K562 (cell line): ENCODE measurements around the gene RNF114. TPM values are rescaled to one million over a fixed set of nuclear protein-coding genes. Genes with fewer than 3 reads are reported as not detected.

Experiments used
- CREBBP ChIP-seq: IDR thresholded peaks from one replicate; pipeline ENCODE4 v1.6.1; 2012; ENCODE audit warnings: low read depth, mild to moderate bottlenecking, control low read depth, inconsistent platforms, low read length
- CTBP1 ChIP-seq: fragments of 450-650 bp; IDR thresholded peaks from 2 replicates; pipeline ENCODE4 v1.6.1; 2016; ENCODE audit warnings: borderline replicate concordance
- ETS2 ChIP-seq: IDR thresholded peaks from 2 replicates; pipeline ENCODE4 v1.6.1; 2016; ENCODE audit warnings: borderline replicate concordance, missing genetic modification characterization, mild to moderate bottlenecking, moderate library complexity, missing compliant biosample characterization; ENCODE audit not compliant: poor library complexity, severe bottlenecking
- ILK ChIP-seq: fragments of 450-650 bp; IDR thresholded peaks from 2 replicates; pipeline ENCODE4 v1.6.1; 2016; ENCODE audit warnings: missing genetic modification characterization, low read depth, mild to moderate bottlenecking, missing compliant biosample characterization, moderate library complexity, borderline replicate concordance
- MCM3 ChIP-seq: fragments of 450-650 bp; IDR thresholded peaks from 2 replicates; pipeline ENCODE4 v1.6.1; 2016
- MCM5 ChIP-seq: fragments of 450-650 bp; IDR thresholded peaks from 2 replicates; pipeline ENCODE4 v1.6.1; 2016; ENCODE audit warnings: low read depth
- MXI1 ChIP-seq: IDR thresholded peaks from 2 replicates; pipeline ENCODE4 v1.6.1; 2011; ENCODE audit warnings: low read depth, mild to moderate bottlenecking, improper control_type of control experiment, low read length
- NCOA6 ChIP-seq: fragments of 450-650 bp; IDR thresholded peaks from 2 replicates; pipeline ENCODE4 v1.6.1; 2017; ENCODE audit warnings: mild to moderate bottlenecking
- NUFIP1 ChIP-seq: fragments of 450-650 bp; IDR thresholded peaks from 2 replicates; pipeline ENCODE4 v1.6.1; 2018; ENCODE audit not compliant: partially characterized antibody
- PHB ChIP-seq: fragments of 250-450 bp; sonication (Bioruptor Pico); IDR thresholded peaks from 2 replicates; pipeline ENCODE4 v1.5.0; 2021
- PHF21A ChIP-seq: fragments of 450-650 bp; IDR thresholded peaks from 2 replicates; pipeline ENCODE4 v1.6.1; 2017; ENCODE audit warnings: low read depth, borderline replicate concordance
- RBBP5 ChIP-seq: fragments of 200-600 bp; sonication (generic); IDR thresholded peaks from 2 replicates; pipeline ENCODE4 v1.6.1; 2012; ENCODE audit warnings: borderline replicate concordance, mild to moderate bottlenecking, low read length, control low read depth, inconsistent platforms; ENCODE audit not compliant: insufficient read depth, poor library complexity, severe bottlenecking
- RBM15 ChIP-seq: fragments of 200-400 bp; formaldehyde crosslinking; IDR thresholded peaks from 2 replicates; pipeline ENCODE4 v1.6.1; 2018; ENCODE audit warnings: mild to moderate bottlenecking, low read length, moderate library complexity; ENCODE audit not compliant: insufficient read depth
- RBM34 ChIP-seq: fragments of 200-400 bp; formaldehyde crosslinking; IDR thresholded peaks from 2 replicates; pipeline ENCODE4 v1.6.1; 2018; ENCODE audit warnings: low read length, borderline replicate concordance; ENCODE audit not compliant: insufficient read depth
- SP2 ChIP-seq: IDR thresholded peaks from 2 replicates; pipeline ENCODE4 v1.6.1; 2011; ENCODE audit warnings: mild to moderate bottlenecking, low read depth, low read length, moderate library complexity; ENCODE audit not compliant: poor library complexity, severe bottlenecking; ENCODE audit errors: extremely low read depth
- STAG1 ChIP-seq: sonication (generic); formaldehyde crosslinking; IDR thresholded peaks from 2 replicates; pipeline ENCODE4 v1.5.0; 2020; ENCODE audit warnings: missing genetic modification reagents, borderline replicate concordance
- TCF7L2 ChIP-seq: fragments of 150-350 bp; IDR thresholded peaks from 2 replicates; pipeline ENCODE4 v1.6.1; 2016; ENCODE audit warnings: low read depth, mild to moderate bottlenecking, low read length, moderate library complexity
- TEAD1 ChIP-seq, 2 experiments: fragments of 450-650 bp in 1 of 2; sonication (generic) in 1 of 2; formaldehyde crosslinking; IDR thresholded peaks; 2 replicates each; pipeline versions ENCODE4 v1.4.0 to v1.8.0; 2020 to 2022; ENCODE audit warnings: mild to moderate bottlenecking in 2 of 2, missing genetic modification reagents in 1 of 2
- TOE1 ChIP-seq, 2 experiments: fragments of 450-650 bp in 1 of 2; sonication (generic) in 1 of 2; formaldehyde crosslinking in 1 of 2; IDR thresholded peaks; 2 replicates each; pipeline versions ENCODE4 v1.7.1 to v1.8.0; 2016 to 2022; ENCODE audit warnings: borderline replicate concordance in 2 of 2, mild to moderate bottlenecking in 2 of 2, antibody characterized with exemption in 1 of 2, inconsistent platforms in 1 of 2, low read depth in 1 of 2, missing genetic modification reagents in 1 of 2, moderate library complexity in 1 of 2
- TRIM24 ChIP-seq, 2 experiments: fragments of 450-650 bp; IDR thresholded peaks; 2 replicates each; pipeline ENCODE4 v1.6.1; 2016
- ZBTB1 ChIP-seq: sonication (generic); formaldehyde crosslinking; IDR thresholded peaks from 2 replicates; pipeline ENCODE4 v1.8.1; 2023; ENCODE audit warnings: missing genetic modification reagents, low read depth, mild to moderate bottlenecking, borderline replicate concordance
- ZNF431 ChIP-seq: sonication (generic); formaldehyde crosslinking; IDR thresholded peaks from 2 replicates; pipeline ENCODE4 v1.8.0; 2022; ENCODE audit warnings: mild to moderate bottlenecking, missing genetic modification reagents
- ZNF583 ChIP-seq: fragments of 250-450 bp; sonication (Bioruptor Pico); IDR thresholded peaks from 2 replicates; pipeline ENCODE4 v1.4.0; 2020
- ZNF589 ChIP-seq: fragments of 200-800 bp; sonication (Bioruptor generic); IDR thresholded peaks from 2 replicates; pipeline ENCODE4 v1.6.1; 2016; ENCODE audit warnings: low read depth, missing genetic modification characterization, missing compliant biosample characterization
- ZNF77 ChIP-seq: fragments of 250-450 bp; sonication (Bioruptor Pico); IDR thresholded peaks from 2 replicates; pipeline ENCODE4 v1.5.0; 2020
- polyA plus RNA-seq, 8 experiments: library from polyadenylated mRNA; depleted of rRNA in 4 of 8; stranded (reverse) in 5 of 8; unstranded in 3 of 8; fragments of >200 nt; fragmentation: Nextera tagmentation in 2 of 8; fragmentation: Illumina TruSeq in 1 of 8; extraction: Ambion mirVana in 2 of 8; extraction: Trizol in 1 of 8; gene quantifications; 2 replicates each; pipeline versions ENCODE4 v1.2.1 to v1.2.3, GENCODE V29; 2011 to 2014; ENCODE audit warnings: inconsistent platforms in 1 of 8, missing spikeins in 1 of 8
- total RNA-seq, 7 experiments: library from RNA; depleted of rRNA in 6 of 7; stranded (reverse); fragments of >200 nt in 6 of 7; fragmentation: Illumina TruSeq in 2 of 7; extraction: Trizol in 2 of 7; gene quantifications; 2 replicates each; pipeline versions ENCODE4 v1.2.1 to v1.2.3, GENCODE V29; 2011 to 2021; ENCODE audit warnings: low replicate concordance in 1 of 7
- TF ChIP-seq, protein P1 (sequence below): fragments of 450-650 bp; formaldehyde crosslinking; IDR thresholded peaks from 2 replicates; pipeline ENCODE4 v1.4.0; 2020; ENCODE audit warnings: mild to moderate bottlenecking, moderate library complexity
- TF ChIP-seq, protein P2 (sequence below): sonication (generic); formaldehyde crosslinking; IDR thresholded peaks from 2 replicates; pipeline ENCODE4 v1.8.1; 2022; ENCODE audit warnings: missing genetic modification reagents

Gene RNF114
- total and polyA plus RNA-seq, 9 of the 15 experiments (the other 6 are each of a cell fraction or from before 2014, with no cell fraction given), result 38.6 to 111 (median 62.6) TPM

DNA sequence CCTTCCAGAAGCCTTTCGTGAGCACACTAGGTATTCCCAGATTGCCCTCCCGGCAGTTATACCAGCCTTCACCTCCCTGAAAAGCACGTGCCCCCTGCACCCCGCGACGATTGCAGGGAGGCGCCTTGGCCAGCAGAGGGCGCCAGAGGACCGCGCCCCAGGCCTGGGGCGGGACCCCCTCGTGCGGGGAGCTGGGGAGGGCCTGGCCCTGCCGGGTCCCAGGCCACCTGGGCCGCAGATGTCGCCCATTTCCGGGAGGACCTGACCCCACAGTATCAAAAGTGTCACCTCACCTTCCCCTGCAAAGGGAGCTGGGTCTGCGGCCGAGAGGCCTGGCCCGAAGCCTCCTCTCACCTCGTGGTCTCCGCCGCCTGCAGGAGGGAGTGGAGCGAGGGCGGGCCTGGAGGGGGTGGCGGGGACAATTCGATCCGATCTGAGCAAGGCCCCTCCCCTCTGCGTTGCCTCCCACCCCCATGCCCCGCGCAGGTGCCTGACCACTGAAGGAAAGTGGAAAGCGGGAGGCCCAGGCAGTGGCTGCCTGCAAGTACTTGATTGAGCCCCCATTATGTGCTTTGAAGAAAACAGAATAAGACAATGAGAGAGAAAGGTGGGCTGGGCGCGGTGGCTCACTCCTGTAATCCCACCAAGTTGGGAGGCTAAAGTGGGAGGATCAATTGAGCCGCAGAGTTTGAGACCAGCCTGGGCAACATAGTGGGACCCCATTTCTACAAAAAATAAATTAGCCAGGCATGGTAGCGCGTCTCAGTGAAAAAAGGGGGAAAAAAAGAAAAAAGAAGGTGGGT is 43.0 kb downstream of the RNF114 start (continued):
- TF ChIP-seq, protein P1, sequence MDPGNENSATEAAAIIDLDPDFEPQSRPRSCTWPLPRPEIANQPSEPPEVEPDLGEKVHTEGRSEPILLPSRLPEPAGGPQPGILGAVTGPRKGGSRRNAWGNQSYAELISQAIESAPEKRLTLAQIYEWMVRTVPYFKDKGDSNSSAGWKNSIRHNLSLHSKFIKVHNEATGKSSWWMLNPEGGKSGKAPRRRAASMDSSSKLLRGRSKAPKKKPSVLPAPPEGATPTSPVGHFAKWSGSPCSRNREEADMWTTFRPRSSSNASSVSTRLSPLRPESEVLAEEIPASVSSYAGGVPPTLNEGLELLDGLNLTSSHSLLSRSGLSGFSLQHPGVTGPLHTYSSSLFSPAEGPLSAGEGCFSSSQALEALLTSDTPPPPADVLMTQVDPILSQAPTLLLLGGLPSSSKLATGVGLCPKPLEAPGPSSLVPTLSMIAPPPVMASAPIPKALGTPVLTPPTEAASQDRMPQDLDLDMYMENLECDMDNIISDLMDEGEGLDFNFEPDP (CRISPR knock-in tag), result no peak
- peak; percentile 75 for TF ChIP-seq PHF21A
- peak; percentile 84 for TF ChIP-seq ZBTB1 (CRISPR knock-in tag)
- TF ChIP-seq CTBP1, result peak; percentile 69; the same call in 1 of the 2 replicates
- no peak for TF ChIP-seq RBBP5
- TF ChIP-seq TRIM24 (IDR thresholded peaks at IDR 0.05), result 0 out of 4 replicates have a peak, but pooled peaks of 1 of the 2 experiments have one; percentile 27
- TF ChIP-seq ZNF77 (CRISPR knock-in tag), result no peak
- TF ChIP-seq TCF7L2, result no peak
- TF ChIP-seq MCM3, result no peak
- TF ChIP-seq, protein P2, sequence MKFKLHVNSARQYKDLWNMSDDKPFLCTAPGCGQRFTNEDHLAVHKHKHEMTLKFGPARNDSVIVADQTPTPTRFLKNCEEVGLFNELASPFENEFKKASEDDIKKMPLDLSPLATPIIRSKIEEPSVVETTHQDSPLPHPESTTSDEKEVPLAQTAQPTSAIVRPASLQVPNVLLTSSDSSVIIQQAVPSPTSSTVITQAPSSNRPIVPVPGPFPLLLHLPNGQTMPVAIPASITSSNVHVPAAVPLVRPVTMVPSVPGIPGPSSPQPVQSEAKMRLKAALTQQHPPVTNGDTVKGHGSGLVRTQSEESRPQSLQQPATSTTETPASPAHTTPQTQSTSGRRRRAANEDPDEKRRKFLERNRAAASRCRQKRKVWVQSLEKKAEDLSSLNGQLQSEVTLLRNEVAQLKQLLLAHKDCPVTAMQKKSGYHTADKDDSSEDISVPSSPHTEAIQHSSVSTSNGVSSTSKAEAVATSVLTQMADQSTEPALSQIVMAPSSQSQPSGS (CRISPR knock-in tag), result no peak
- TF ChIP-seq MCM5, result no peak
- no peak for TF ChIP-seq ILK (tag)
- TF ChIP-seq ZNF589 (CRISPR knock-in tag), result 0 out of 2 replicates have a peak, but pooled peaks have one; percentile 43
- no peak for TF ChIP-seq ETS2
- TF ChIP-seq STAG1 (CRISPR knock-in tag), result peak; percentile 95
- no peak for TF ChIP-seq CREBBP
- TF ChIP-seq TOE1 (IDR thresholded peaks at IDR 0.05; ENCODE audit: borderline replicate concordance), result peak; percentile 75
- TF ChIP-seq TOE1 (CRISPR knock-in tag; IDR thresholded peaks at IDR 0.05; ENCODE audit: borderline replicate concordance, low read depth), result no peak
- TF ChIP-seq PHB, result no peak
- 0 out of 2 replicates have a peak, but pooled peaks have one; percentile 65 for TF ChIP-seq ZNF431 (CRISPR knock-in tag)
- peak; percentile 55; the same call in 1 of the 2 replicates for TF ChIP-seq ZNF583 (CRISPR knock-in tag)
- TF ChIP-seq NCOA6, result no peak
- TF ChIP-seq RBM34, result no peak
- no peak for TF ChIP-seq TEAD1 (CRISPR knock-in tag; IDR thresholded peaks at IDR 0.05)
- no peak for TF ChIP-seq SP2
- TF ChIP-seq NUFIP1, result no peak
- no peak for TF ChIP-seq MXI1
- no peak for TF ChIP-seq RBM15
